Astrocyte (in vitro differentiated cells and primary cell): ENCODE data around the gene LSM10.

Experiments used
- CTCF ChIP-seq: IDR thresholded peaks from 2 replicates; pipeline ENCODE4 v1.5.1; 2011; ENCODE audit warnings: low read depth, mild to moderate bottlenecking, inconsistent platforms, low read length, moderate library complexity; ENCODE audit not compliant: insufficient read depth
- EZH2 ChIP-seq: IDR thresholded peaks from 2 replicates; pipeline ENCODE4 v1.6.1; 2012; ENCODE audit warnings: mild to moderate bottlenecking, low read length, inconsistent platforms; ENCODE audit not compliant: insufficient read depth

GRCh38 chr1:36447450-36447849, 49.7 kb upstream of the LSM10 start:
- TF ChIP-seq CTCF (no peak), EZH2 (no peak)
